HTERT RPE-1 (cell line): Measurements from ENCODE around the gene PFDN2.
"Not testable (repeated sequence)": the region's sequence is repeated elsewhere in the genome, so short reads cannot be mapped to it uniquely, and the experiment has no call there.

ENCODE experiments used
- in situ Hi-C: fragments of 300-500 bp; cut with MboI; formaldehyde crosslinking; loops from 4 replicates; pipeline ENCODE4 v1.14.3; 2020; ENCODE audit warnings: low sequenced_read_pairs

PFDN2 gene

DNA sequence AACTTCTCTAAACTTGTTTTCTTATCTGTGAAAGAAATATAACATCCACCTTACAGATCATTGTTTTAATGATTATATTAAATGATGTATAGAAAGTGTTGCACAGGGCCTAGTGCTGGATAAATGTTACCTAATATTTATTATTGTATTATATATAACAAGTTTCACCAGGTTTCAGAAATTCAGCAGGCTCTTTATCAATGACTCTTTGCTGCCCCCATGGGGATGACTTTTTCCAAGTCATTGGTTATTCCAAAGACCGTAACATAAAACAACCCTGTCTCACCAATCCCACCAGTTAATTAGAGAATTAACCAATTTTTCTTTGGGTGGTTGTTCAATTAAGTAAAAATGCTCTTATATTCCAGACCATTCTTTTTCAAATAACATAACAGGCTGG is 21.9 kb upstream of the PFDN2 start:
- in situ Hi-C loops = no loop called here

DNA sequence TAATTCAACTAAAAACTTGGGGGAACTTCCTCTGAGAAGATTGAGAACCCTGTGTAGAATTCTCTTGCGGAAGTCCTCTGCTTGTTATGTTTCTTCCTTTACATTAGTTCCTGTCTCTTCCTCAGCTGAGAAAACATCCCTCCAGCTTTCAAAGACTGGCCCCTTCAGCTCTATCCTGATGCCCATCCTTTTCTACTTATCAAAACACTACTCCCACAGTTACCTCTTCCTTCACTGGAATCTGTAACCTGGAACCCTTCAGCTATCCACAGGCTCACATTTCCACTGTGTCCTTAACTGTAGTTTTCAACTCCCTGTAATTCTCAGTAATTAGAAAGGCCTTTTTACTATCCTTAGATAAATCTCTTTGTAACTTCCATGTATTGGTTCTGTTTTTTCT is 20.6 kb upstream of the PFDN2 start:
- in situ Hi-C loops = no loop called here

DNA sequence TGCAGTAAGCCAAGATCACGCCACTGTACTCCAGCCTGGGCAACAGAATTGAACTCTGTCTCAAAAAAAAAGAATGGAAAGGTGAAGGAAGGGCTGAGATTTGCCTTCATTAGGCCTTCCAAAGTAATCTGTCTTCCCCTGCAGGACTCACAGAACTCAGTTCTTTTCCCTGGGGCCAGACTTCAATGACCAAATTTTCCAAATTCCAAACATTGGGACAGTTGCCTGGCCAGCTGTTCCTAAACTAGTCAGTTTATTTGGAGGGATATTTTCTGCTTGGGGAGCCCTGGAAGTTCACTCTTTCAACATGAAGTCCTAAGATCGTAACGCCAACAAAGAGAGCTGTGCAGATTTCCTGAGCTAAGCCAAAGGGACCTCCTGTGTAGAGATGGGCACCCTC is 20.0 kb upstream of the PFDN2 start:
- in situ Hi-C loops = no loop called here

DNA sequence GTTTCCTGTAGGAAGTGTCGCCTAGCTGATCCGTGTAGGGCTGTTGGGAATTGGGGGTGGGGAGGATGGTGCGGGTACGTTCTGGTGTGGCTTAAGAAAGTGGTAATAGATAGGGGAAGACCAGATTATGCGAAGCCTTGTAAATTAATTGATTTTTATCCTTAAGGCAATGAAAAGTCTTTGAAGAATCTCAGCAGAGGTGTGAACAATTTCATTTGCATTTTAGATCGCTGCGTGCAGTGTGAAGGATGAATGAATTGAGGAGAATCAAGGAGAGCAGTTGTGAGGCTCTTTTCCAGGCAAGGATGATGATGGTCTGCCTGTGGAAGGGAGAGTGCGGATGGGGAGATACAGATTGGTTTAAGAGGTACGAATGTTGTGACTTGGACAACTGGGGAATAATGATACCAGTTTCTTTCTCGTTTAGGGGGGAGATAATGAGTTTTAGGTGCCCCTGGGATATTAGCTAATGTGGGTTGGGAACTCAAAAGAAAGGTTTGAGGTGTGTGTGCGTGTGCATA is 15.4 kb upstream of the PFDN2 start:
- in situ Hi-C loops = no loop called here

DNA sequence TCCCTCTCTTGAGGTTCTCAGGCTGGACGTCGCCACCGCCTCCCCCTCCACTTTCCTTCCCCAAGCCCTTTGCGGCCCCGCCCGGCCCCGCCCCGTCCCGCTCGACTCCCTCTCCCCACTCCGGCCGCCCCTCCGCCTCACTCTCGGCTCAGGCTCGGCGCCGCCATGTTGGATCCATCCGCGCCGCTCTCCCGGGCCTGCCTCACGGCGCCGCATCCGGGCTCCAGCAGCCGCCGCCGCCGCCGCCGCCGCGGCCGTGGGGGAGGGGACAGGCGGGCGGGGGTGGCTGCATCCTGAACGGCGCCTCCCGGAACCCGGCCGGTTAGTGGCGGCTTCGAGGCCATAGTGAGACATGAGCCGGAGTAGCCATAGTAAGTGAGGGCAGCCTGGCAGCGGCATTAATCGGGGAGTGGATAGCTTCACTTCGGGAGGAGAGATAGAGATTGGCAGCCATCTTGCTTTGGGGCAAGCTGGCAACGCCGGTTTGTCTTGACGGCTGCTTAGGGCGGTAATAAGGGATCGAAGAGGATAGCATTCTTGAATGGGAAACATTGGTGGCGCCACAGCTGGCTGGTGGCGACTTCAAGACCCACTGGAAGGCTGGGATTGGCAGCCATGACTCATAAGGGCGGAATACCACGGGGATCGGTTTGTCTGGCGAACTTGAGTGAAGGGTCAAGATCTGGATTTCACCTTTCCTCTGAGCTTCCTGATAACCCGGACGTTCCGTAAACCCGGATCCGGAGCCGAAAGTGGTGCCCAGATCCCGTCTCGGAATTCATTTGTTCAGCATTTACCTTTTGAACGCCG is 14.8 kb upstream of the PFDN2 start, which contains the start of gene DEDD:
Gene DEDD, minus strand, starts transcription at position 258 of the 810 bp plus-strand sequence. CDS start 8,205 bp downstream, outside the sequence.
- in situ Hi-C loops = no loop called here

DNA sequence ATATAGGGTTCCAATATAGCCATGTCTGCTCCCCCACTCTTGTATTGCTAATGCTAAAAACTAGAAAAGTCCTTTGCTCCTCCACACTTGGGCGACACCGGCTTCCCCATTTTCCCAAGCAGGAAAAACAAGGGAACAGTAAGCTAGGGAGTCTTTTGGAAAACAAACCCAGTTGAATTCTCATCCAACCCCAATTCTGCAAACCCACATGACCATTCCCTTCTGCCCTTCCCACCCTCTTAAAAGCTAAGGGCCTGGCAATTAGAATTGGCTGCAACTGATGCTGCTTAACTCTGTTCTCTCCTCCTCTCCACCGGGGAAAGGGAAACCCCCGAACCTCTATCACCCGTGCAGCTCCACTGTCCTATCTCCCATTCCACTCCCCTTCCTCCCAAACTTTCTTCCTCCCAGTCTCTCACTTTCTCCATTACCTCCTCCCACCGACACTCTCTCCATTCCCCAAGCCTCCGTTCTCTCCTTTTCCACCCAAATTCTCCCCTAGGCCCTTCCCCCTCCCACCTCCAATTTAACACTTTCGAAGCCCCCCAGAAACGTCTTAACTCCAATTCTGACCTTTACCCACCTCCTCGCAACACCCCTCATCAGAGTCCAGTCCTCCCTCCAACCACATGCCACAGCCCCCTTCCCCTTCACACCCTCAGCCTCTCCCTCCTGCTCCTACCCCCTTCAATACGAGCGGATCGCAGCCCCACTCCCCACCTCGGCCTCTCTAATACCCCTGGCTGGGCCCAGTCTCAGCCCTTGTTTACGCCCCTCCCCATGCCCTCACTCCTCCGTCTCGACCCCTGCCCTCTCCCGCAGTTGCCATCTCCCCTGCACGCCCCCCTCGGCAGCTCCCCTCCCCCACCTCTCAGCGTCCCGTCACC is 13.9 kb upstream of the PFDN2 start:
- in situ Hi-C loops = no loop called here

DNA sequence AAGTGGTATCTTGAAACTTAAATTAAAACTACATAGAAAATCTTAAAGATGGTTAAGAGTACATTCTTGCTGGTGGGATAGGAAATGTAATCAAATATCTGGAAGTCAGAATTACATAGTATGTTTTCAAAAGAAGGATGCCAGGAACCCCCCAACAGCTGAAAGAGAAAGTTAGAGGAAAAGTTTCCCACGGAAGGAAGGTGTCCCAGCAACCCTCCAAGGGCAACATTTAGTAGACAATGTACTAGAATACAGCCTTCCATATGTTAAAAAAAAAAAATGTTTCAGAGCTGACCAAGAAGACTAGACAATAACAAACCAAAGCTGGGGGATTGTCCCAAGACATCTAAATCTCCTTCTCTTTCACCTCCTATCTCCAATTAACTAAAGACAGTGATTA is 12.4 kb upstream of the PFDN2 start:
- in situ Hi-C loops = no loop called here

DNA sequence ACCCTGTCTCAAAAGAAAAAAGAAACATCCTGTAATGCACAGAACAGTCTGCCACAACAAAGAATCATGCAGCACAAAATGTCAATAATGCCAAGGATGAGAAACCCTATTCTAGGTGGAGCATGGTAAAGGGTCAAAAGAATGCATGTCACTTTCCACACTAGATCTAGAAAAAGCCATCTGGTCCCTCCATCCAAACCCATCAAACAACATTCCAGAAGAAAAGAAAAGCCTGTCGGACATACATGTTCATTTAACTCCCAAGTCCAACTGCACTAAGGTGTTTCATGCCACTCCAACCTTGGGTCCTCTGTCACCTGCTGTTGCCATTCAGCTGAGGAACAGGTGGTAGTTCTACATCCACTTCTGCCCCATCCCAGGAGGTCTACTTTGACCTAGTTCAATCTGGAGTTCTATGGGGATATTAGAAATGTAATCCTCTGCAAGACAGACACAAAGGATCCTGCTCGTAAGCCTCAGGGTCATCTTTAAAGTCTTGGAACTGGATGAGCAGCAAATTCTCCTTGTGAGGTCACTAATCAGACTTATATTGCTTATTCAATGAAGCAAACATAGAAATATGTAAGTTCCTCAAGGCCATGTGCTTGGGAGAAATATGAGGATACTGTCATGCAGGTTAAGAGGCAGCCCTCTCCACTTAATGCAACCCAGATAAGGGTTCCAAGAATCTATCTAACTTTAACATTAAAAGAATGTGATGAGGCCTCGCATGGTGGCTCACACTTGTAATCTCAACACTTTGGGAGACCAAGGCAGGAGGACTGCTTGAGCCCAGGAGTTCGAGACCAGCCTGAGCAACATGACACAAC is 11.0 kb upstream of the PFDN2 start:
- in situ Hi-C loops = no loop called here

DNA sequence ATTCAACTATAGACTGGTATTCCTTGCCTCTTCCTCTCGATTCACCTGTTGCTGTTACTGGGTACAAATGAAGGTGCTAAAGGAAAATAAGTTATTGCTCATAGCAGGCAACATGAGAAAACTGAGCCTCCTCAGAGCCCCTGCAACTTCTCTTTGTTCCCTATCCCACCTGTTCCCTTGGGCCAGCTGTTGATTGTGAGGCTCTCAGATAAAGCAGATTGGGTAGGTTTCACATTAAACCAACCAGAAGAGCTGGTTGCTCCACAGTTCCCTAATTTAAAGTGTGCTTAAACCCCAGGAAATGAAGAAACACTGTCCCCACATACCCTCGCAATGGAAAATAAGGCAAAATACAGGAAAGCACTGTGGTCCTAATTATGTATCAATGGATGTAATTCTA is 9.8 kb upstream of the PFDN2 start:
- in situ Hi-C loops = no loop called here

DNA sequence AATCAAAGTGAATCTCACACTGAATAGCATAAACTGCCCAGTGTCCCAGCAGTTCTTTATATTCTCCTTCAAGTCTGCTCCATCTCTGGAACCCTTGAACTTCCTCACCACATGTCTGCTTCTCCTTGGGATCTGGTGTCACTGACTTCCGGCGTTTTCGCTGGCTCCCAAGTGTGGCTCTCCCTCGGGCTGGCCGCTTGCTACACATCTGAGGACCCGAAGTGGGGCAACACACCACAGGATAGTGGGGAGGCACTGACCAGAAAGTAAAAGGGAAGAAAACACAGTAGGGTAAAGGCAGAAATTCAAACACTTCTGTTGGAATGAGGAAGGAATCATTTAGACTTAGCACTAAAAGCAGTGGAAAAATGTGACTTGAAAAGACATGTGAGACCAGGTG is 5.1 kb upstream of the PFDN2 start:
- in situ Hi-C loops = no loop called here

DNA sequence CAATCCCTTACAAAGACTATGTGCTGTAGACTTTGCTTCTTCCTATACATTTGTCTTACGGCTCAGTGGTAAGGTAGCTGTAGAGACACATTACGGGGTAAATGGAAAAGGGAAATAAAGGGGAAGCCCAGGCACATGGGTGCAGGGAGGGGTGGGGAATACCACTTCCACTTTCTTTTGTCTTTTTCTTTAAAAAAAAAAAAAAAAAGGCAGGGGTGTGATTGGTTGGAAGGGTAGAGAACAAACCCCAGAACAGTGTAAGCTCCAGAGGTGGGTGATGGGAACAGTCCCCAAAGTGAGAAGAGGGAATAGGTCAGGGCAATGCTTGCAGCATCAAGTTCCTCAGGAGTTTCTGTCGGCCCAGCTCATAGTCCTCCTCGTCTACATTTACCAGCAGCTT is 4.0 kb upstream of the PFDN2 start:
- in situ Hi-C loops = no loop called here

DNA sequence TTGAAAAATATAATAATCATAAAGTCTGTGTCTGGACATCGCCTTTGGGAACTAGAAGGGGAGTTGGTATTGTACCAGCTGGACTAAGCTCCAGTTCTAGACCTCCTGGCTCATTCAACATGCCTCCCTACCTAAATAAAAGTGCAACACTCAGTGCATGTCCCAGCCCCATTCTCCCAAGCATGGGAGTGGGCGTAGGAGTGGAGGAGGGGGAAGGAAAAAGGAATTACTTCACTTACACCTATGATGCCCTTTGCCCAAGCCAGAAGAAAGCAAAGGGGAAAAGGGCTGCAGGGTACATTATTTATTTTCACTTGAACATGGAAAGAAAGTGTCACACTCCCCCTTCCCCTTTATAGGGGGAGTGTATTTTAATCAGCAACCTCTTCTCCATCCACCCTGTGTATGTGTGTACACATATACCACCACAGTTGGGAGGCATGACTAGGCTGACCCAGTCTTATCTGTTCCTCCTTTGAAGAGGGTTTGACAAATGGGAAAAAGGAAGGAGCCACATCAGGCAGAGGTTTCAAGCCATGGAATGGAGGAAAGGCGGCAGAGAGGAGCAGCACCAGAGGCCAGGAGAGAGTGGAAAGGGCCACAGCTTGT is 3.3 kb upstream of the PFDN2 start:
- in situ Hi-C loops = no loop called here

DNA sequence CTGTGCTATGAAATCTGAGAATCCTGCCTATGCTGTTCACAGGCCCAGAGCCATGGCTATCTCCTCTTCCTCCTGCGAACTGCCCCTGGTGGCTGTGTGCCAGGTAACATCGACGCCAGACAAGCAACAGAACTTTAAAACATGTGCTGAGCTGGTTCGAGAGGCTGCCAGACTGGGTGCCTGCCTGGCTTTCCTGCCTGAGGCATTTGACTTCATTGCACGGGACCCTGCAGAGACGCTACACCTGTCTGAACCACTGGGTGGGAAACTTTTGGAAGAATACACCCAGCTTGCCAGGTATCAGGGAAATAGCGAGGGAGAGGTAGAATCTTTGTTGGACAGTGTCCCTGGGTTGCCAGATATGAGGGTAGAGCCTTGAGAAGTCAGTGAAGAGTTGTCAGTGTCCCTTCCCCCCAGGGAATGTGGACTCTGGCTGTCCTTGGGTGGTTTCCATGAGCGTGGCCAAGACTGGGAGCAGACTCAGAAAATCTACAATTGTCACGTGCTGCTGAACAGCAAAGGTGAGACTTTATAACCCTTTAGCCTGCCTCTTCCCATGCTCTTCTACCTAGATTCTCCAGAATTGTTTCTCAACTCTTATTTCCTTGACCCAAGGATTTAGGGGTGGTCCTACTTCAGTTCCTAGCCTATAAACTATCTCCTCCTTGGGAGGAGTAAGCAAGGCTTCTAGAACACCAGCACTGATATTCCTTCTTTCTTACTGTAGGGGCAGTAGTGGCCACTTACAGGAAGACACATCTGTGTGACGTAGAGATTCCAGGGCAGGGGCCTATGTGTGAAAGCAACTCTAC is 1.5 kb upstream of the PFDN2 start:
- in situ Hi-C loops = no loop called here

DNA sequence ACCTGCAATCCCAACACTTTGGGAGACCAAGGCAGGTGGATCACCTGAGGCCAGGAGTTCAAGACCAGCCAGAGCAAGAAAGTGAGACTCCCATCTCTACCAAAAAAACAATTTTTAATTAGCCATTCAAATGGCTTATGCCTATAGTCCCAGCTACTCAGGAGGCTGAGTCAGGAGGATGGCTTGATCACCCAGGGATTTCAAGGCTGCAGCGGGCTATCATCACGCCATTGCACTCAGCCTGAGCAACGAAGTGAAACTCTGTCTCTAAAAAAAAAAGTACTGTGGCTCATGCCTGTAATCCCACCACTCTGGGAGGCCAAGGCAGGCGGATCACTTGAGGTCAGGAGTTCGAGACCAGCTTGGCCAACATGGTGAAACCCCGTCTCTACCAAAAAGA is 1.9 kb downstream of the PFDN2 start:
- in situ Hi-C loops = not testable (repeated sequence)

DNA sequence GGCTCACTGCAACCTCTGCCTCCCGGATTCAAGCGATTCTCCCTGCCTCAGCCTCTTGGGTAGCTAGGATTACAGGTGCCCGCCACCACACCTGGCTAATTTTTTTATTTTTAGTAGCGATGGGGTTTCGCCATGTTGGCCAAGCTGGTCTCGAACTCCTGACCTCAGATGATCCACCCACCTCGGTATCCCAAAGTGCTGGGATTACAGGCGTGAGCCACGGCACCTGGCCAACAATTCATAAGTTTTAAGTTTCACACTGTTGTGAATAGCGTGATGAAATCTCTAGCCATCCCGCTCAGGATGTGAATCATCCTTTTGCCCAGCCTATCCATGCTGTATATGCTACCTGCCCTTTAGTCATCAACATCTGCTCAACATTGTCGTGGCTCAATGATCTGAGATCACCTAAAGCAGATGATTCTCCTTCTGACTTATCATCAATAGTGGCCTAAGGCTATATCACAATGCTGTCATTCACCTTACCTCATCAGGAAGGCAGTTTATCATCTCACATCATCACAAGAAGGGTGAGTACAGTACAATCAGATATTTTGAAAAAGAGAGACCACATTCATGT is 2.6 kb downstream of the PFDN2 start:
- in situ Hi-C loops = no loop called here

DNA sequence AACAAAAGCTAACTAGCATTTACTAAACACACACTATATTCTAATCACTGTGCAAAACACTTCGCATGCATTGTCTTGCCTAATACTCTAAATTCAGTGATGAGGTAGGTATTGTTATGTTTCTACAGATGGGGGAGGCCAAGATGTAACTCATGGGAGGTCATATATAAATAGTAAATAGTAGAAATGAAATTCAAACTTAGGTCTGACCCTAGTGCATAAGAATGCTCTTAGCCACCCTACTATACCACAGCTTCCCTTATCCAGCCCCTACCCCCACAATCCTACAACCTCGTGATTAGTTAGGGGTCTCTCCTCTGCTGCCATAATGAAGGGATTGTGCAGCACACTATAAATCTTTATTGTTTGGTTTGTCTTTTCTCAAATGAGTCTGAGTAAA is 3.3 kb downstream of the PFDN2 start:
- in situ Hi-C loops = no loop called here

DNA sequence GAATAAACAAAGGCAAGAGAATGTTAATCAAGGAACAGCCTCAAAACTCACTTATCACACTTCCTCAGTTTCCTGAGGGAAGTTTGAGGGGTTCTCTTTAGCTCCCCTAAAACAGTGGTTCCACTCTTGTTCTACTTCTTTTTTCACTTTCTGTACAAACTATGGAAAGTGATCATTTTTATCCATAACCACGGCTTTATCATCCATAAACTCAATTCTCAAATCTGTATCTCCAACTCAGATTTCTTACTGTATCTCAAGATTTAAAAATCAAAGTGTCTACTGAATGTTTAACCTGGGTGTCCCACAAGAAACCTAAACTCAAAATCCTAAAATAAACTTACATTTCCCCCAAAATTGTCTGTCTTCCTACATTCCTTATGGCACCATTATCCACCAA is 3.9 kb downstream of the PFDN2 start:
- in situ Hi-C loops = no loop called here

DNA sequence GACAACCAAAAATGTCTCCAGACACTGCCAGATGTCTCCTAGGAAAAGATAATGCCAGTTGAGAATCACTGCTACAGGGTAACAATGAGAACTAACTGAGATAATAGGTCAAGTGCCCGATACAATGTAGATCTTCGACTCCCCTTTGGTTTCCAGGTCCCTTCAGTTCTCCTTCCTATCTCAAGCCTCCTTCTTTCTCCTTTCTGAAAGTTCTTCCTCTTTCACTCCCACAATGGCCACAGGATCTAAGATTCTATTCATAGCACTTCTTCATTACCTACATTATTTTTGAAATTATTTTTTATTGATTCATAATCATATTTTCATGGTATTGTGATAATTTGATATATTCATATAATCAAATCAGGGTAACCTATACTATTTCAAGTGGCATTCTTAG is 6.3 kb downstream of the PFDN2 start:
- in situ Hi-C loops = no loop called here

DNA sequence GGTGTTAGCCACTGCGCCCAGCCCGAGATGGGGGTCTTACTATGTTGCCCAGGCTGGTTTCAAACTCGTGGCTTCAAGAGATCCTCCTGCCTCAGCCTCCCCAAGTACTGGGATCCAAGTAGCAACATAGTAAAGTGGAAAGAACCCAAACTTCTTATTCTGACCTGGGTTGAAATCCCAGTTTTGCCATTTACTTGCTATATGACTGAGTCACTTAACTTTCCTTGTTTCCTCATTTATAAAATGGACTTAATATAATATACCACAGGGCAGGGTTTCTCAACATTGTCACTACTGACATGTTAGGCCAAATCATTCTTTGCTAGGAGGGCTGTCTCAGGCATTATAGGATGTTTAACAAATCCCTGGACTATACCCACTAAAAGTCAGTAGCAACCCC is 6.7 kb downstream of the PFDN2 start:
- in situ Hi-C loops = no loop called here
